Stimulated activated CD4-positive, alpha-beta T cell treated with anti-CD3 and anti-CD28 coated beads, Interleukin-1b, Interleukin-23, amount 100 ng/mL, for 48 hours (primary cell): ENCODE measurements around the gene PRLH.

Experiments used
- DNase-seq: peaks from one replicate; pipeline ENCODE4 v3.0.0-alpha.2; 2020

Gene PRLH

GRCh38 chr2:237540223-237540775 is 26.1 kb upstream of the PRLH start:
- DNase-seq, result no peak

- DNase-seq, result no peak
Observed at GRCh38 chr2:237540823-237541222, 25.6 kb upstream of the PRLH start.

- DNase-seq, result no peak
Observed at GRCh38 chr2:237541243-237541642, 25.1 kb upstream of the PRLH start.

GRCh38 chr2:237542001-237542704 is 24.2 kb upstream of the PRLH start:
- no peak for DNase-seq

GRCh38 chr2:237546040-237546875 is 20.1 kb upstream of the PRLH start:
- DNase-seq, result no peak

GRCh38 chr2:237546876-237547395 is 19.4 kb upstream of the PRLH start:
- no peak for DNase-seq

- no peak for DNase-seq
Observed at GRCh38 chr2:237547841-237548416, 18.4 kb upstream of the PRLH start.

GRCh38 chr2:237549216-237549615 is 17.2 kb upstream of the PRLH start:
- no peak for DNase-seq

GRCh38 chr2:237549643-237550415 is 16.5 kb upstream of the PRLH start:
- no peak for DNase-seq

- DNase-seq, result no peak
Observed at GRCh38 chr2:237551071-237551574, 15.3 kb upstream of the PRLH start.

- no peak for DNase-seq
Observed at GRCh38 chr2:237552908-237553307, 13.5 kb upstream of the PRLH start.

GRCh38 chr2:237553948-237554347 is 12.4 kb upstream of the PRLH start:
- DNase-seq, result no peak

- no peak for DNase-seq
Observed at GRCh38 chr2:237555560-237555959, 10.8 kb upstream of the PRLH start.

- peak; percentile 57 for DNase-seq
Observed at GRCh38 chr2:237556773-237557632, 9.4 kb upstream of the PRLH start.

- DNase-seq, result no peak
Observed at GRCh38 chr2:237557633-237558015, 8.8 kb upstream of the PRLH start.

GRCh38 chr2:237558961-237559641 is 7.3 kb upstream of the PRLH start:
- no peak for DNase-seq

- DNase-seq, result no peak
Observed at GRCh38 chr2:237561221-237561620, 5.2 kb upstream of the PRLH start.

- no peak for DNase-seq
Observed at GRCh38 chr2:237563816-237564215, 2.6 kb upstream of the PRLH start.

- DNase-seq, result no peak
Observed at GRCh38 chr2:237564526-237565131, 1.7 kb upstream of the PRLH start.

- DNase-seq, result no peak
Observed at GRCh38 chr2:237565974-237566373, 400 bp upstream of the PRLH start.
